NCI-H187 treated with DMSO at 0.1 percent for 48 hours (cell line): ENCODE data around the gene PCBD2.
"Not testable (repeated sequence)": the region's sequence is repeated elsewhere in the genome, so short reads cannot be mapped to it uniquely, and the experiment has no call there.

Source experiments
- DNase-seq: peaks from one replicate; lab custom pipeline; 2025; lab: John Stamatoyannopoulos, UW

Gene PCBD2

GRCh38 chr5:134904610-134905245, at the start of gene PCBD2:
Gene PCBD2, plus strand, starts transcription at chr5:134905131. Its CDS starts 9 bp downstream, at chr5:134905140.
- peak; percentile 19 for DNase-seq

- DNase-seq, result not testable (repeated sequence)
These were observed 48.5 kb upstream of the PCBD2 start for GRCh38 chr5:134856465-134856864.

- no peak for DNase-seq
These were observed 47.5 kb upstream of the PCBD2 start for GRCh38 chr5:134857401-134857800.

- no peak for DNase-seq
These were observed 40.2 kb upstream of the PCBD2 start for GRCh38 chr5:134864707-134865106.

GRCh38 chr5:134873494-134873893, 31.4 kb upstream of the PCBD2 start:
- DNase-seq, result no peak

- DNase-seq, result peak; percentile 3
These were observed 30.7 kb upstream of the PCBD2 start, which contains the start of gene TXNDC15 for GRCh38 chr5:134873987-134874830. Gene TXNDC15, plus strand, starts transcription at chr5:134874371. Its CDS starts 57 bp downstream, at chr5:134874428.

GRCh38 chr5:134874831-134875655, 29.9 kb upstream of the PCBD2 start:
- DNase-seq, result no peak

- DNase-seq, result no peak
These were observed 27.8 kb upstream of the PCBD2 start for GRCh38 chr5:134877159-134877558.

GRCh38 chr5:134878403-134878802, 26.5 kb upstream of the PCBD2 start:
- DNase-seq, result no peak

GRCh38 chr5:134879456-134879855, 25.5 kb upstream of the PCBD2 start:
- no peak for DNase-seq

- DNase-seq, result not testable (repeated sequence)
These were observed 24.0 kb upstream of the PCBD2 start for GRCh38 chr5:134880937-134881336.

- DNase-seq, result not testable (repeated sequence)
These were observed 23.2 kb upstream of the PCBD2 start for GRCh38 chr5:134881711-134882110.

- no peak for DNase-seq
These were observed 17.3 kb upstream of the PCBD2 start for GRCh38 chr5:134887593-134888159.

- no peak for DNase-seq
These were observed 15.6 kb upstream of the PCBD2 start for GRCh38 chr5:134889335-134889734.

GRCh38 chr5:134891473-134891872, 13.5 kb upstream of the PCBD2 start:
- DNase-seq, result no peak

- no peak for DNase-seq
These were observed 12.6 kb upstream of the PCBD2 start for GRCh38 chr5:134892282-134892681.

GRCh38 chr5:134892926-134893325, 12.0 kb upstream of the PCBD2 start:
- no peak for DNase-seq

- DNase-seq, result no peak
These were observed 11.0 kb upstream of the PCBD2 start for GRCh38 chr5:134893748-134894505.

GRCh38 chr5:134902071-134902801, 2.7 kb upstream of the PCBD2 start:
- DNase-seq, result no peak

- peak; percentile 7 for DNase-seq
These were observed 490 bp downstream of the PCBD2 start for GRCh38 chr5:134905246-134905996.
